HEK293T (cell line): ENCODE data around the gene KREMEN2.

Experiments used
- CTBP1 ChIP-seq: fragments of 450-650 bp; IDR thresholded peaks from 2 replicates; pipeline ENCODE4 v1.6.1; 2016; ENCODE audit warnings: borderline replicate concordance
- ELF4 ChIP-seq: fragments of 450-650 bp; IDR thresholded peaks from 2 replicates; pipeline ENCODE4 v1.6.1; 2017; ENCODE audit warnings: antibody characterized with exemption
- FOXK2 ChIP-seq: fragments of 450-650 bp; IDR thresholded peaks from 2 replicates; pipeline ENCODE4 v1.6.1; 2016; ENCODE audit warnings: mild to moderate bottlenecking
- FOXM1 ChIP-seq: fragments of 450-650 bp; IDR thresholded peaks from 2 replicates; pipeline ENCODE4 v1.6.1; 2017; ENCODE audit warnings: mild to moderate bottlenecking, borderline replicate concordance
- SP1 ChIP-seq: fragments of 450-650 bp; IDR thresholded peaks from 2 replicates; pipeline ENCODE4 v1.6.1; 2017
- TARDBP ChIP-seq: fragments of 450-650 bp; IDR thresholded peaks from 2 replicates; pipeline ENCODE4 v1.6.1; 2016
- ZNF384 ChIP-seq: fragments of 450-650 bp; IDR thresholded peaks from 2 replicates; pipeline ENCODE4 v1.6.1; 2016
- TF ChIP-seq, protein P1 (sequence below): fragments of 450-650 bp; IDR thresholded peaks from 2 replicates; pipeline ENCODE4 v1.6.1; 2016

DNA sequence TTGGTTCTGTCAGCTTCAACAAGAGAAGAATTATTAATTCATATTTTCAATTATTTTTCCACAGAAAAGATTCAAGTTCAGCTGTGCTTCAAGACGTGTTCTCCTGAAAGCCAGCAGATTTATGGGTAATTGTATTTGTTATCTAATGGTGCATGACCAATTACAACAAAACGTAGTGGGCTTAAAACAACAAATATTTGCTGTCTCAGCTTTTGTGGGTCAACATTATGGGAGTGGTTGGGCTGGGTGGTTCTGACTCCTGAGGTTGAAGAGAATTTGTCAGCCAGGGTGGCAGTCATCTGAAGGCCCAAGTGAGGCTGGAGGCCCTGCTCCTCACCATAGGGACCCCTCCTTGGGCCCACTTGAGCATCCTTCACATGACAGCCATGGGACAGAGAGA is 24.1 kb upstream of the KREMEN2 start:
- TF ChIP-seq CTBP1: no peak
- TF ChIP-seq FOXK2: no peak
- TF ChIP-seq TARDBP: no peak
- TF ChIP-seq, protein P1, sequence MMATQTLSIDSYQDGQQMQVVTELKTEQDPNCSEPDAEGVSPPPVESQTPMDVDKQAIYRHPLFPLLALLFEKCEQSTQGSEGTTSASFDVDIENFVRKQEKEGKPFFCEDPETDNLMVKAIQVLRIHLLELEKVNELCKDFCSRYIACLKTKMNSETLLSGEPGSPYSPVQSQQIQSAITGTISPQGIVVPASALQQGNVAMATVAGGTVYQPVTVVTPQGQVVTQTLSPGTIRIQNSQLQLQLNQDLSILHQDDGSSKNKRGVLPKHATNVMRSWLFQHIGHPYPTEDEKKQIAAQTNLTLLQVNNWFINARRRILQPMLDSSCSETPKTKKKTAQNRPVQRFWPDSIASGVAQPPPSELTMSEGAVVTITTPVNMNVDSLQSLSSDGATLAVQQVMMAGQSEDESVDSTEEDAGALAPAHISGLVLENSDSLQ: no peak
- no peak for TF ChIP-seq SP1
- no peak for TF ChIP-seq ELF4
- TF ChIP-seq ZNF384: no peak
- no peak for TF ChIP-seq FOXM1
